HG02981 (cell line): ENCODE data around the gene MOCOS.
"Not testable (repeated sequence)": the region's sequence is repeated elsewhere in the genome, so short reads cannot be mapped to it uniquely, and the experiment has no call there.

Source experiments
- ATAC-seq: cut with Tn5 transposase; IDR thresholded peaks from one replicate; pipeline ENCODE4 v1.9.1; 2021; ENCODE audit warnings: mild to moderate bottlenecking, moderate library complexity; ENCODE audit not compliant: unreplicated experiment

The MOCOS gene

GRCh38 chr18:36200354-36200771, 13.1 kb downstream of the MOCOS start:
- ATAC-seq = no peak

GRCh38 chr18:36201765-36202164, 14.5 kb downstream of the MOCOS start:
- ATAC-seq = no peak

- ATAC-seq = no peak
Measured at GRCh38 chr18:36203360-36203895, 16.1 kb downstream of the MOCOS start.

- no peak for ATAC-seq
Measured at GRCh38 chr18:36205166-36205565, 17.9 kb downstream of the MOCOS start.

GRCh38 chr18:36207303-36207702, 20.0 kb downstream of the MOCOS start:
- ATAC-seq = no peak

- ATAC-seq = not testable (repeated sequence)
Measured at GRCh38 chr18:36207969-36208368, 20.7 kb downstream of the MOCOS start.

- ATAC-seq = no peak
Measured at GRCh38 chr18:36211612-36212065, 24.3 kb downstream of the MOCOS start.

- no peak for ATAC-seq
Measured at GRCh38 chr18:36212301-36213171, 25.2 kb downstream of the MOCOS start.

- no peak for ATAC-seq
Measured at GRCh38 chr18:36214811-36215210, 27.5 kb downstream of the MOCOS start.

GRCh38 chr18:36215577-36215976, 28.3 kb downstream of the MOCOS start:
- no peak for ATAC-seq

- no peak for ATAC-seq
Measured at GRCh38 chr18:36217348-36217747, 30.1 kb downstream of the MOCOS start.

- ATAC-seq = no peak
Measured at GRCh38 chr18:36229188-36229587, 41.9 kb downstream of the MOCOS start.

- ATAC-seq = not testable (repeated sequence)
Measured at GRCh38 chr18:36240510-36240909, 53.2 kb downstream of the MOCOS start.

- no peak for ATAC-seq
Measured at GRCh38 chr18:36241831-36242230, 54.5 kb downstream of the MOCOS start.

GRCh38 chr18:36247036-36247435, 59.7 kb downstream of the MOCOS start:
- no peak for ATAC-seq

GRCh38 chr18:36249392-36249791, 62.1 kb downstream of the MOCOS start:
- no peak for ATAC-seq

- no peak for ATAC-seq
Measured at GRCh38 chr18:36250827-36251226, 63.5 kb downstream of the MOCOS start.

GRCh38 chr18:36255072-36255698, 67.9 kb downstream of the MOCOS start:
- no peak for ATAC-seq

GRCh38 chr18:36256094-36256493, 68.8 kb downstream of the MOCOS start:
- no peak for ATAC-seq

GRCh38 chr18:36262971-36263370, 75.7 kb downstream of the MOCOS start:
- no peak for ATAC-seq

- ATAC-seq = no peak
Measured at GRCh38 chr18:36264283-36264682, 77.0 kb downstream of the MOCOS start.

GRCh38 chr18:36265015-36265414, 77.7 kb downstream of the MOCOS start:
- ATAC-seq = no peak
